Stomach smooth muscle (tissue), 2 donors: Measurements from ENCODE around the gene RPP40.
"Not testable (repeated sequence)": the region's sequence is repeated elsewhere in the genome, so short reads cannot be mapped to it uniquely, and the experiment has no call there.

ENCODE experiments used
- H3K27ac ChIP-seq: one replicate; pipeline ENCODE4 v1.7.0; 2013; ENCODE audit warnings: mild to moderate bottlenecking, low read length, inconsistent platforms
- H3K27me3 ChIP-seq, 2 donors: one replicate each; pipeline ENCODE4 v1.7.0; 2013; ENCODE audit warnings: low read length in 2 of 2; ENCODE audit not compliant: insufficient read depth in 2 of 2, control insufficient read depth in 1 of 2
- H3K36me3 ChIP-seq, 2 donors: one replicate each; pipeline ENCODE4 v1.7.0; 2013; ENCODE audit warnings: low read length in 2 of 2; ENCODE audit not compliant: control insufficient read depth in 2 of 2, insufficient read depth in 2 of 2
- H3K4me1 ChIP-seq: one replicate; pipeline ENCODE4 v1.7.0; 2013; ENCODE audit warnings: low read length; ENCODE audit not compliant: control insufficient read depth, insufficient read depth
- H3K4me3 ChIP-seq, 2 donors: one replicate each; pipeline ENCODE4 v1.7.0; 2013; ENCODE audit warnings: low read length in 2 of 2
- H3K9ac ChIP-seq, 2 donors: one replicate each; pipeline ENCODE4 v1.7.0; 2013; ENCODE audit warnings: low read length in 2 of 2, mild to moderate bottlenecking in 1 of 2
- H3K9me3 ChIP-seq, 2 donors: one replicate each; pipeline ENCODE4 v1.7.0; 2013; ENCODE audit warnings: low read length in 2 of 2; ENCODE audit not compliant: control insufficient read depth in 2 of 2
- donor health status: healthy.
- donor health status: Pancreatic carcinoma.

Gene RPP40

GRCh38 chr6:5020142-5020541, 16.3 kb upstream of the RPP40 start:
- Histone ChIP-seq H3K4me3 (no peak overlapping the region), H3K4me1 (no peaks in the 10 kb centered on the region), H3K27ac (no peak overlapping the region), H3K9ac (no peak overlapping the region), H3K27me3 (no peaks in the 10 kb centered on the region), H3K36me3 (no peaks in the 10 kb centered on the region), H3K9me3 (no peaks in the 10 kb centered on the region)

- no peaks in the 10 kb centered on the region for H3K27me3 ChIP-seq
- no peak overlapping the region for H3K4me3 ChIP-seq
- H3K9me3 ChIP-seq = no peaks in the 10 kb centered on the region
- no peak overlapping the region for H3K27ac ChIP-seq
- no peaks in the 10 kb centered on the region for H3K4me1 ChIP-seq
- H3K36me3 ChIP-seq = no peaks in the 10 kb centered on the region
- H3K9ac ChIP-seq = no peak overlapping the region
Observed at GRCh38 chr6:5014072-5014561, 10.3 kb upstream of the RPP40 start.

GRCh38 chr6:5012519-5012918, 8.7 kb upstream of the RPP40 start:
- Histone ChIP-seq H3K9me3 (no peaks in the 10 kb centered on the region), H3K27me3 (no peaks in the 10 kb centered on the region), H3K4me3 (no peak overlapping the region), H3K4me1 (no peaks in the 10 kb centered on the region), H3K36me3 (no peaks in the 10 kb centered on the region), H3K9ac (no peak overlapping the region), H3K27ac (no peak overlapping the region)

GRCh38 chr6:5011346-5011745, 7.5 kb upstream of the RPP40 start:
- Histone ChIP-seq H3K4me3 (no peak overlapping the region), H3K9me3 (no peaks in the 10 kb centered on the region), H3K4me1 (no peaks in the 10 kb centered on the region), H3K9ac (no peak overlapping the region), H3K27me3 (no peaks in the 10 kb centered on the region), H3K27ac (no peak overlapping the region), H3K36me3 (no peaks in the 10 kb centered on the region)

GRCh38 chr6:5007531-5007930, 3.7 kb upstream of the RPP40 start:
- H3K27ac ChIP-seq = no peak overlapping the region
- no peak overlapping the region for H3K9ac ChIP-seq
- no peaks in the 10 kb centered on the region for H3K36me3 ChIP-seq
- no peaks in the 10 kb centered on the region for H3K9me3 ChIP-seq
- H3K4me1 ChIP-seq = peaks cover 8% of the 10 kb centered on the region
- no peak overlapping the region for H3K4me3 ChIP-seq
- no peaks in the 10 kb centered on the region for H3K27me3 ChIP-seq

- no peak overlapping the region for H3K9ac ChIP-seq
- H3K36me3 ChIP-seq = peaks cover 0 to 7% of the 10 kb centered on the region in 2 donors
- no peak overlapping the region for H3K27ac ChIP-seq
- peaks cover 8% of the 10 kb centered on the region for H3K4me1 ChIP-seq
- H3K4me3 ChIP-seq = no peak overlapping the region
- H3K9me3 ChIP-seq = no peaks in the 10 kb centered on the region
- no peaks in the 10 kb centered on the region for H3K27me3 ChIP-seq
Observed at GRCh38 chr6:5006222-5006621, 2.4 kb upstream of the RPP40 start.

GRCh38 chr6:5005038-5005433, 1.2 kb upstream of the RPP40 start:
- H3K4me1 ChIP-seq, H3K27ac ChIP-seq, H3K4me3 ChIP-seq, H3K9me3 ChIP-seq, H3K27me3 ChIP-seq, H3K9ac ChIP-seq: not testable (repeated sequence)
- H3K36me3 ChIP-seq = peaks cover 2 to 14% of the 10 kb centered on the region in 2 donors

GRCh38 chr6:5004373-5005037, 668 bp upstream of the RPP40 start:
- Histone ChIP-seq H3K4me3 (peak overlapping the region; percentile 81 to 86), H3K27me3 (no peaks in the 10 kb centered on the region), H3K4me1 (peaks cover 8% of the 10 kb centered on the region), H3K27ac (peak overlapping the region; percentile 93), H3K9me3 (no peaks in the 10 kb centered on the region), H3K9ac (peak overlapping the region; percentile 86 to 90), H3K36me3 (peaks cover 2 to 14% of the 10 kb centered on the region in 2 donors)

- Histone ChIP-seq H3K9me3 (no peaks in the 10 kb centered on the region), H3K36me3 (peaks cover 30 to 33% of the 10 kb centered on the region in 2 donors), H3K9ac (no peak overlapping the region), H3K4me1 (peaks cover 8% of the 10 kb centered on the region), H3K27me3 (no peaks in the 10 kb centered on the region), H3K27ac (no peak overlapping the region), H3K4me3 (no peak overlapping the region)
Observed at GRCh38 chr6:4999586-4999985, 4.3 kb downstream of the RPP40 start.

- H3K27ac ChIP-seq = no peak overlapping the region
- H3K4me1 ChIP-seq = no peaks in the 10 kb centered on the region
- no peak overlapping the region for H3K9ac ChIP-seq
- H3K4me3 ChIP-seq = no peak overlapping the region
- peaks cover 30 to 34% of the 10 kb centered on the region in 2 donors for H3K36me3 ChIP-seq
- no peaks in the 10 kb centered on the region for H3K9me3 ChIP-seq
- H3K27me3 ChIP-seq = no peaks in the 10 kb centered on the region
Observed at GRCh38 chr6:4997862-4998261, 6.0 kb downstream of the RPP40 start.

- no peaks in the 10 kb centered on the region for H3K4me1 ChIP-seq
Observed at GRCh38 chr6:4994741-4995140, 9.1 kb downstream of the RPP40 start.

More at GRCh38 chr6:4994741-4995140, 9.1 kb downstream of the RPP40 start:
- Histone ChIP-seq H3K36me3 (peaks cover 21 to 27% of the 10 kb centered on the region in 2 donors), H3K9ac (no peak overlapping the region), H3K9me3 (no peaks in the 10 kb centered on the region), H3K4me3 (no peak overlapping the region), H3K27me3 (no peaks in the 10 kb centered on the region), H3K27ac (no peak overlapping the region)
